HCT116 (cell line): ENCODE measurements around the gene RHPN2.
"Not testable (repeated sequence)": the region's sequence is repeated elsewhere in the genome, so short reads cannot be mapped to it uniquely, and the experiment has no call there.

ENCODE experiments used
- SP1 ChIP-seq: IDR thresholded peaks from 2 replicates; pipeline ENCODE4 v1.6.1; 2012; ENCODE audit warnings: low read depth
- YY1 ChIP-seq: IDR thresholded peaks from 2 replicates; pipeline ENCODE4 v1.6.1; 2011; ENCODE audit warnings: low read length, low read depth, moderate library complexity, mild to moderate bottlenecking; ENCODE audit not compliant: insufficient replicate concordance; ENCODE audit errors: extremely low read depth
- TF ChIP-seq, protein P1 (sequence below): IDR thresholded peaks from 2 replicates; pipeline ENCODE4 v1.6.1; 2012
- TF ChIP-seq, protein P2 (sequence below): IDR thresholded peaks from 2 replicates; pipeline ENCODE4 v1.6.1; 2012; ENCODE audit warnings: low read depth
- TF ChIP-seq, protein P3 (sequence below), 3 experiments: fragments of 200-600 bp in 1 of 3; sonication (generic) in 1 of 3; IDR thresholded peaks in 2 of 3; conservative IDR thresholded peaks in 1 of 3; 2 replicates each; pipeline ENCODE4 v1.5.1; 2012 to 2017; ENCODE audit warnings: low read depth in 2 of 3, low read length in 2 of 3, antibody characterized with exemption in 1 of 3, borderline replicate concordance in 1 of 3, control low read depth in 1 of 3, mild to moderate bottlenecking in 1 of 3, mixed read lengths in 1 of 3, mixed run types in 1 of 3, moderate library complexity in 1 of 3; ENCODE audit not compliant: insufficient read depth in 1 of 3

DNA sequence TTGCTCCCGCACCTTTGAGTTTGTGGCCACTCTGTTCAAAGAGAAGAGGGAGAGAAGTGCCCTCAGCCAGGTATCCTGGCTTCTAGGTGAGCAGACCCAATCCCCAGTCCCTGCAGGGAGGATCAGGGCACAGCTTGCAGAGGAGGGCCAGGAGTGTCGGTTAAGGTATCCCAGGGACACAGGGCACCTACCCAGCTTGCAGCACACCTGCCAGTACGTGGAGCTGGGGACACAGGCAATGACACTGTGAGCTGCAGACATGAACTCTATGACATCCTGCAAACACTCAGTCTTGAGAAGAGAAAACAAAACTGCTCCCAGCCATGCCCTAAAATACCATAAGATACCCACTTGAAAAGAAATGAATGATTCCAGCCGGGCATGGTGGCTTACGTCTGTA, 38.1 kb downstream of the RHPN2 start:
- TF ChIP-seq, protein P1, sequence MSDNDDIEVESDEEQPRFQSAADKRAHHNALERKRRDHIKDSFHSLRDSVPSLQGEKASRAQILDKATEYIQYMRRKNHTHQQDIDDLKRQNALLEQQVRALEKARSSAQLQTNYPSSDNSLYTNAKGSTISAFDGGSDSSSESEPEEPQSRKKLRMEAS: not testable (repeated sequence)
- TF ChIP-seq, protein P2, sequence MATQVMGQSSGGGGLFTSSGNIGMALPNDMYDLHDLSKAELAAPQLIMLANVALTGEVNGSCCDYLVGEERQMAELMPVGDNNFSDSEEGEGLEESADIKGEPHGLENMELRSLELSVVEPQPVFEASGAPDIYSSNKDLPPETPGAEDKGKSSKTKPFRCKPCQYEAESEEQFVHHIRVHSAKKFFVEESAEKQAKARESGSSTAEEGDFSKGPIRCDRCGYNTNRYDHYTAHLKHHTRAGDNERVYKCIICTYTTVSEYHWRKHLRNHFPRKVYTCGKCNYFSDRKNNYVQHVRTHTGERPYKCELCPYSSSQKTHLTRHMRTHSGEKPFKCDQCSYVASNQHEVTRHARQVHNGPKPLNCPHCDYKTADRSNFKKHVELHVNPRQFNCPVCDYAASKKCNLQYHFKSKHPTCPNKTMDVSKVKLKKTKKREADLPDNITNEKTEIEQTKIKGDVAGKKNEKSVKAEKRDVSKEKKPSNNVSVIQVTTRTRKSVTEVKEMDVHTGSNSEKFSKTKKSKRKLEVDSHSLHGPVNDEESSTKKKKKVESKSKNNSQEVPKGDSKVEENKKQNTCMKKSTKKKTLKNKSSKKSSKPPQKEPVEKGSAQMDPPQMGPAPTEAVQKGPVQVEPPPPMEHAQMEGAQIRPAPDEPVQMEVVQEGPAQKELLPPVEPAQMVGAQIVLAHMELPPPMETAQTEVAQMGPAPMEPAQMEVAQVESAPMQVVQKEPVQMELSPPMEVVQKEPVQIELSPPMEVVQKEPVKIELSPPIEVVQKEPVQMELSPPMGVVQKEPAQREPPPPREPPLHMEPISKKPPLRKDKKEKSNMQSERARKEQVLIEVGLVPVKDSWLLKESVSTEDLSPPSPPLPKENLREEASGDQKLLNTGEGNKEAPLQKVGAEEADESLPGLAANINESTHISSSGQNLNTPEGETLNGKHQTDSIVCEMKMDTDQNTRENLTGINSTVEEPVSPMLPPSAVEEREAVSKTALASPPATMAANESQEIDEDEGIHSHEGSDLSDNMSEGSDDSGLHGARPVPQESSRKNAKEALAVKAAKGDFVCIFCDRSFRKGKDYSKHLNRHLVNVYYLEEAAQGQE: not testable (repeated sequence)
- TF ChIP-seq, protein P3, sequence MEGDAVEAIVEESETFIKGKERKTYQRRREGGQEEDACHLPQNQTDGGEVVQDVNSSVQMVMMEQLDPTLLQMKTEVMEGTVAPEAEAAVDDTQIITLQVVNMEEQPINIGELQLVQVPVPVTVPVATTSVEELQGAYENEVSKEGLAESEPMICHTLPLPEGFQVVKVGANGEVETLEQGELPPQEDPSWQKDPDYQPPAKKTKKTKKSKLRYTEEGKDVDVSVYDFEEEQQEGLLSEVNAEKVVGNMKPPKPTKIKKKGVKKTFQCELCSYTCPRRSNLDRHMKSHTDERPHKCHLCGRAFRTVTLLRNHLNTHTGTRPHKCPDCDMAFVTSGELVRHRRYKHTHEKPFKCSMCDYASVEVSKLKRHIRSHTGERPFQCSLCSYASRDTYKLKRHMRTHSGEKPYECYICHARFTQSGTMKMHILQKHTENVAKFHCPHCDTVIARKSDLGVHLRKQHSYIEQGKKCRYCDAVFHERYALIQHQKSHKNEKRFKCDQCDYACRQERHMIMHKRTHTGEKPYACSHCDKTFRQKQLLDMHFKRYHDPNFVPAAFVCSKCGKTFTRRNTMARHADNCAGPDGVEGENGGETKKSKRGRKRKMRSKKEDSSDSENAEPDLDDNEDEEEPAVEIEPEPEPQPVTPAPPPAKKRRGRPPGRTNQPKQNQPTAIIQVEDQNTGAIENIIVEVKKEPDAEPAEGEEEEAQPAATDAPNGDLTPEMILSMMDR (IDR thresholded peaks at IDR 0.05 in 2 of 3, conservative IDR thresholded peaks at IDR 0.05 in 1 of 3; ENCODE audit: borderline replicate concordance in 1 of 3, insufficient read depth in 1 of 3, low read depth in 2 of 3, low read length in 2 of 3): not testable (repeated sequence)
- not testable (repeated sequence) for TF ChIP-seq SP1, YY1
